GM20431 (cell line): ENCODE results near the gene POFUT1.
"Not testable (repeated sequence)": the region's sequence is repeated elsewhere in the genome, so short reads cannot be mapped to it uniquely, and the experiment has no call there.

ENCODE experiments used
- in situ Hi-C: fragments of 300-500 bp; cut with MseI, MboI; formaldehyde crosslinking; loops from one replicate; pipeline ENCODE4 v1.15.0; 2020; ENCODE audit warnings: low sequenced_read_pairs; ENCODE audit not compliant: unreplicated experiment

Gene POFUT1

DNA sequence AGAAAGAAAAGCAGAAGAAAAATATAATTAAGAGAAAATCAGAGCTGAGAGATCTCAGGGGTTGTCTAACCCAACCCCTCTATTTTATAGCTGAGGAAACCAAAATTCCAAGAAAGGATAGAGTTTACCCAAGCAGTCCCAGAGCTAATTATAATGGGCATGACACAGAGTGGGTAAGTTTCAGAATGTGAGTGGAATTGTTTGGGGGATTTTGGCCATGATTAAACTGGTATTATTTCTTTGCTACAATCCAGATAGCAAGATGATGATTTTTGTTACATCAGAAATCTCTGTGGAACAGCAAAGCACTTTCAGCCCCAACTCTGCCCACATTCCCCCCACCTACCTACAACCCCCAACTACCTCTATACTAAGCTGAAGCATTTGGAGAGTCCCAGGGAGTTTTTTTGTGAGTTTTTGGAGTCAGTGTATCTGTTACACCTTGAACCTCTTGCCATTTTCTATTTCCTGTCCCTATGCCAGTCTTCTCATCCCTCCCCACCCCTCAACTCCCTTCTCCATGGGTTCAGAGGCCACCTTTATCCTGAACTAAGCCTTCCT is 24.7 kb downstream of the POFUT1 start:
- in situ Hi-C loops: no loop called here

DNA sequence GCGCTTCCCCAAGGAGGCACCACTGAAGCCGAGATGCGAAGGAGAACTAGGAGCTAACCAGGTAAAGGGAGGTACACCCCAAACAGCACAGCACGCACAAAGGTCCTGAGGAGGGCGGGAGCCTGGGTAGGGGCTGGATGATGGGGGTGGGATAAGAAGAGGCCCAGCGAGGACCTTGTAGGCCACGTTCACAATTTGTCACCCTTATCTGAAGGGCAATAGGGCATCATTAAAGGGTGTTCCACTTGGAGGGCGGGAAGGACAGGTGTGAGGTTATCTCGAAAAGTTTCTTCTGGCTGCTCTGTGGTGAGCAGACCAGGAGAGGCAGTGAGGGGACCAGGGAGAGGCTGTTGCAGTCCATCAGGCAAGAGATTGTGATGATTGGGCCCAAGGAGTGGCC is 25.6 kb downstream of the POFUT1 start:
- in situ Hi-C loops: no loop called here

DNA sequence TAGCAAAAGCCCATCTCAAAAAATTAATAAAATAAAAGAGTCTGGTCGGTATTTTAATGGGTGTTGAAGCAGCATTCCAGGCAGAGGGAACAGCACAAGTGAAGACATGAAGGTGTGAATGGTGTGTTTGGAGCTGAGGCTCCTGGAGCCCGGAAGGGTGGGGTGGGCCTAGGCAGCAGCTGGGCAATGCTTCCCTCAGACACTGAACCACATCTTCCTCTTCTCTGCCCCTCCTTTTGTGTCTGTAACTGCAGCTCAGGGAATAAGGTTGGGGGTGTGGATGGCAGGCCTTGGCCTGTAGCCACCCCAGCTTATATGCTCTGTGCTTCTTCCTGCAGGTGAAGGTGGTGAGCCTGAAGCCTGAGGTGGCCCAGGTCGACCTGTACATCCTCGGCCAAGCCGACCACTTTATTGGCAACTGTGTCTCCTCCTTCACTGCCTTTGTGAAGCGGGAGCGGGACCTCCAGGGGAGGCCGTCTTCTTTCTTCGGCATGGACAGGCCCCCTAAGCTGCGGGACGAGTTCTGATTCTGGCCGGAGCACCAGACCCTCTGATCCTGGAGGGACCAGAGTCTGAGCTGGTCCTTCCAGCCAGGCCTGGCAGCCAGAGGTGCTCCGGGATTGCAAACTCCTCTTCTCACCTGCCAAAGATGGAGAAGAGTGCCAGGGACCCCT is 26.6 kb downstream of the POFUT1 start:
- in situ Hi-C loops: no loop called here

DNA sequence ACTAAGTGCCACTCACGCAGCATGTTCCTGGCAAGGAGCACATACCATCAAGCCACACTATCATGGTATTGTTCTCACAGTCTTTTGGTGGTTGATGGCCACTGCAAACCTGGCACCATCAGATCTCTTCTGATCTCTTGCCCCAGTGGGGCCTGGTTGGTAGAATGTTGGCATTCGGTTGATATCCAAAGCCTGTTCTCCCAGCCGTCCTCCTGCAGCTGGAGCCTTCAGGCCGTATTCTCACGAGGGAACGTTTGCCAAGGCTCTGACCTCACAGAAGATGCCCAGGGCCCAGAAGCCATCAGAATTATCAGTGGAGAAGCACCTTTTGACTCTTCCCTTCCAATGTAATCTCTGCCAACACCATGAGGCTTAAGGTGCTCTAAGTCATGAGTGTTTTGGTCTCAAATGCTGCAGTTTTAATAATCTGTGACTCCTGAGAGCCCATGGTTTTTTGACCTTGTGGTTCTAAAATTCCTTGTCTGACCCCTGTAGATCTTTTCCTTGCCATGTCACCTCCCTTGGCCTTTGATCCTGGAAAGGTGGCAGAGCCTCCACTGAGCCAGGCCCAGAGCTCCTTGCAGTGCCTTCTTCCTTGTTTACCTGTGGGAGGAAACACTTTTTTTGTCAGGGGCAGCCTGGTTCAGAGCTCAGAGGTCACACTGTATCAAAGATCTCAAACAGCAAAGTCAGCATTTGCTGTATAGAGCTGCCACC is 27.8 kb downstream of the POFUT1 start:
- in situ Hi-C loops: no loop called here

DNA sequence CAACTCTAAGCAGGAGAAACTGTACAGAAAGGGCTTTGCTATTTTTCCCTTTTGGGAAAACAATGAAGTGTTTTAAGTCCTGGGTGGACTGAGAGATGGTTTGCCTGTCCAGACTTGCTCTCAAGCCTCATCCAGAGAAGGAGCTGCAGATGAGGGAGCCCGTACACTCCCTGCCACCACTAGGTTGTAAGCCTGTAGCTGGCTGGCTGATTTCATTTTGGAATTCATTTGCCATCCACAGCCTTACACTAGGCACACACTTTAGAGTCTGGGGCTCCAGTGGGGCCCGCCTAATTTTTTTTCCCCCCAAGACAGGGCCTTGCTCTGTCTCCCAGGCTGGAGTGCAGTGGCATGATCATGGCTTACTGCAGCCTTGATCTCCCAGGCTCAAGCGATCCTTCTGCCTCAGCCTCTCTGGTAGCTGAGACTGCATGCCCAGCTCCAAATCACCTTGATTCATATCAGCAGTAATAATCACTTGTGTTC is 28.4 kb downstream of the POFUT1 start:
- in situ Hi-C loops: no loop called here

DNA sequence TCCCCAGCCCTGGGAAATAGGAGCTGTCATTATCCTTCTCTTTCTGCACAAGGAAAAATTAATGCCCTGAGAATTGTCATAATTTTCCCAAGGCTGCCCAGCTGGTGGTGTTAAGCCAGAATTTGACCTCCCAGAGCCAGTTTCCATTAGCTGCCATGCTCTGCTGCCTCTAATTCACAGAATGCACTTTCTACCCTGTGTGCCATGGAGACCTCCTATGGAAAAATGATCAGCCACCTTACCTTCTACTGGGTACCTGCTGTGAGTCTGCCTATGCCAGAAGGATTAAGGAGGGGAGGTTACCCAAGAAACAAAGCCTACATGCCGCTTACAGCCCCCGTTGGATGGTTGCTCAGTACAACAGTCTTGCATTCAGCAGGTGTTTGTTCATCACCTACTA is 29.1 kb downstream of the POFUT1 start:
- in situ Hi-C loops: no loop called here

DNA sequence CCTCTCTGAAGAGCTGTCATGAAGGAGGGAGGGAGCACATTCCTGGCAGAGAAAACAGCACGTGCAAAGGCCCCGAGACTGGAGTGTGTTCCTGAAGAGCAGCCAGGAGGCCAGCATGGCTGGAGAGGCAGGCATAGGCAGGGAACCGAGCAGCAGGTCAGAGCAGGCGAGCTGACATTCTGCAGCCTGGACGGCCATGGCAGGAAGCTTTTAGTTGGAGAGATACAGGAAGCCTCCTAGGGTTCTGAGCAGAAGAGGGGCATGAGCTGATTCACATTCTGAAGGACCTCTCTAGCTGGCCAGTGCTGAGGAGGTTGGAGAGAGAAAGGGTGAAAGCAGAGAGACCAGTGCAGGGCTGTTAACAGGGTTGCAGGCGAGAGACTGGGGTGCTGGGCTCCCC is 29.7 kb downstream of the POFUT1 start:
- in situ Hi-C loops: no loop called here

DNA sequence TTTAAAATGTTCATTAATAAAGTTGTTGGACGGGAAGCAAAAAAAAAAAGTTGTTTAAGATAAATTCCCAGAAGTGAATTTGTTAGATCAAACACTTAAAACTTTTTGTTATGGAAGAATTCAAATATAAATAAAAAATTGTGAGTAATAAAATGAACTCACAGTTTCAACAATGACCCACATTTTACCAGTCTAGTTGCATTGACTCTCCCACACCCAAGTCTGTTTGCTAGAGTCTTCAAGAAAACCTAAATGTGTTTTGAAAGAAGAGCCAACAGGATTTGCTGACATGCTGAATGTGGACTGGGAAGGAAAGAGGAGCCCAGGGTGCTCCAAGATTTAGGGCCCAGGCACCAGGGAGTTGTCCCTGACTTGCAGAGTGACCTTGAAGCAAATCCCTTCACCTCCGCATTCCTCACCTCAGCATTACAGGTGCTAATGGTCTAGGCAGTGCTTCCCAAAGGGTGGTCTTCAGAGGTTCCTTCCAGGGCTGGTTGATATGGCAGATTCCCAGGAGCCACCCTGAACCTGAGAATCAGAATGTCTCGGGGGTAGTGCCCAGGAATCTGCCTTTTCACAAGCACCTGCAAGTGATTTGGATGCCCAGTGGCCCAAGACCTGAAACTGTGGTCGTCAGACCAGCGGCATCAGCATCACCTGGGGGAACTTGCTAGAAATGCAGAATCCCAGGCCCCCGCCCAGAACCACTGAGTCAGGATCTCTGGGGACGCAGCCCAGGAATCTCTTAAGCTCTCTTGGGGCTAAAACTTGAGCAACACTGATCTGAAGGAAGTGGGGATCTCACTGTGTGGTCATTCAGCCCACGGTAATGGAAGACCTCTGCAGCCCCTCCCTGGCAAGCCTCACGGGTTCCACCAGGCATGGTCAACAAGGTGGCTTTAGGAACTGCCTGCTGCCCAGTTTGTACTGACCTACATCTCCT is 31.1 kb downstream of the POFUT1 start:
- in situ Hi-C loops: no loop called here

DNA sequence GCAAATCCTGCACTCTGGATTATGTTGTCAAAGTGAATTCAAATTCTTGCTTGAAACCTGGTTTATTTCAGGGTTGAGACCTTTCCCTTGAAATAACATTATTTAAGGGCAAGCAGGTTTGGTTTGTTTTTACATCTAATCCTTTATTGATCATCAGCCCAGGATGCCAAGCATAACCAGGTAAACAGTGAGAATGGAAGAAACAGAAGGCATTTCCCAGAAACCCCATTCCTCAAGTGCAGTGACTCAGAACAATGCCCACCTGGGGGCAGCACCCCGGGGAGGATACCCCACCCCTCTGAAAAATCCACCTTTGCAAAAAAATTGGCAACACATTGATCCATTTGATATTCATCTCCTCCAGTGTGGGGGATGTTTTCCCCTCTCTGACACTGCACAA is 32.5 kb downstream of the POFUT1 start:
- in situ Hi-C loops: no loop called here

DNA sequence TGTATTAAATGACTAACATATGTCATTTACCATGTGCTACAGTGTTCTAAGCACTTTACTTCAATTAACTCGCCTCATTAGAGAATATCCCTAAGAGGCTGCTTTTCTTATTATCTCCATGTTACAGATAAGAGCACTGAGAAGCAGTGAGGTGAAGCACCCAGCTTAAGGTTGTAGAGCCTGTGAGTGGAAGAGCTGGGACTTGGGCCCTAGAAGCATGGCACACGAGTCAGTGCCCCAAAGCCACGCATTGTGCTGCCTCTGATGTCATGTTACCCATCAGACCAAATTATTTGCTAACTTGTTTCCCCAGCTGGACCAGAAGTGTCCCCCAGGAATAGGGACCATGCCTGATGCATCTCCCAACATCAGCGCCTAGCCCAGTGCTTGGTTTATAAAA is 34.1 kb downstream of the POFUT1 start:
- in situ Hi-C loops: no loop called here

DNA sequence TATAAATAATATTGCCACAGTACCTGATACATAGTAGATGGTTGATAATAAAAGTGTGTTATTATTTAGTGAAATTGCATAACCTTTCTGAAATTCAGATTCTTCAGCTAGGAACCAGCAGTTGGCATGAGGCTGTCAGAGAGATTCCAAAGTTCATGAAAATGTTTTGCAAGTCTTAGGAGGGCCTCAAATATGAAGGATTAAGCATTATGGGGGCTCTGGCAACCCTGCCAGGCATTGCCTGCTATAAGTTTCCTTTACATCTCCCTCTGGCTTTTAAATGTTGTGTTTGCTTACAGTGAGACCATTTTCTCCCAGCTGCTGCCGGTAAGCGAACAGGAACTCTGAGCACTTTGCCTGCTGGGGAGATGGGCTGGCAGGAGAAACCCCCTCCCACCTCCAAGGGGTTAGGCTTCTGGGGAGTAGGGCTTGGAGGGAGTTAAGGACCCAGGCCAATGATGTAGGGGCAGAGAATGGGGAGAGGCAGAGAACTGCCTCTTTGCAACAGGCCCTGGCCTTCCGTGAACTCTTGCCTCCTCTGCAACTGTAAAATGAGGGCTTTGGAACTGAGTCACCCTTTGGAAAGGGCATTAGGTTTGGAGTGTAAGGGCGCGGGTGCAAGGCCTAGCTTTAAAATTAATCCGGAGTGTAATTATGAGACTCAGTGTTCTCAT is 36.6 kb downstream of the POFUT1 start:
- in situ Hi-C loops: no loop called here

DNA sequence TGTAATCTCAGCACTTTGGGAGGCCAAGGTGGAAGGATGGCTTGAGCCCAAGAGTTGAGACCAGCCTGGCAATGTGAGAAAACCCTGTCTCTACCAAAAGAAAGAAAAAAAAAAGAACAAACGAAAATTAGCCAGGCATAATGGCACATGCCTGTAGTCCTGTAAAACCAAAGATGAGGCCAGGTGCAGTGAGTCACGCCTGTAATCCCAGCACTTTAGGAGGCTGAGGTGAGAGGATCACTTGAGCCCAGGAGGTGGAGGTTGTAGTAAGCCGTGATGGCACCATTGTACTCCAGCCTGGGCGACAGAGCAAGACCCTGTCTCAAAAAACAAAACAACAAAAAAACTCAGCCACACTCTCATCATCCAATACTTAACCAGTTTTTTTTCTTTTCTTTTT is 37.3 kb downstream of the POFUT1 start:
- in situ Hi-C loops: no loop called here

DNA sequence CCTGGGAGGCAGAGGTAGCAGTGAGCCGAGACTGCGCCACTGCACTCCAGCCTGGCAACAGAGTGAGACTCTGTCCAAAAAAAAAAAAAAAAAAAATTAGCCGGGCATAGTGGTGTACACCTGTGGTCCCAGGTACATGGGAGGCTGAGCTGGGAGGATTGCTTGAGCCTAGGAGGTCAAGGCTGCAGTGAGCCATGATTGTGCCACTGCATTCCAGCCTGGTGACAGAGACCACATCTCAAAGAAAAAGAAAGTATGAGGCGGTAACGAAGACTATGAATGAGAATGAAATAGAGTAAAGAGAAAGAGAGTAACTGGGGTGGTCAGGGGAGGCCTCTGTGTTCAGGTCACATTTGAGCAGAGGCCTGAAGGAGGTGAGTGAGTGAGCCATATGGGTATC is 38.5 kb downstream of the POFUT1 start:
- in situ Hi-C loops: not testable (repeated sequence)

DNA sequence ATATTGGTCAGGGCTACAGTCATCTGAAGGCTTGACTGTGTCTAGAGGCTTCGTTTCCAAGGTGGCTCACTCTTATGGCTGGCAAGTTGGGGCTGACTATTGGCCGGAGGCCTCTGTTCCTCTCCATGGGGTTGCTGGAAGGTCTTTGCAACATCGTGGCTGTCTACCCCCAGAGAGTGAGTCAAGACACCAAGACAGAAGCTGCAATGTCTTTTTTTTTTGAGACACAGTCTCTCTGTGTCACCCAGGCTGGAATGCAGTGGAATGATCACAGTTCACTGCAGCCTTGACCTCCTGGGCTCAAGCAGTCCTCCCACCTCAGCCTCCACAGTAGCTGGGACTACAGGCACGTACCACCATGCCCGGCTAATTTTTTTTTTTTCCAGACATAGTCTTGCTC is 40.4 kb downstream of the POFUT1 start:
- in situ Hi-C loops: no loop called here

DNA sequence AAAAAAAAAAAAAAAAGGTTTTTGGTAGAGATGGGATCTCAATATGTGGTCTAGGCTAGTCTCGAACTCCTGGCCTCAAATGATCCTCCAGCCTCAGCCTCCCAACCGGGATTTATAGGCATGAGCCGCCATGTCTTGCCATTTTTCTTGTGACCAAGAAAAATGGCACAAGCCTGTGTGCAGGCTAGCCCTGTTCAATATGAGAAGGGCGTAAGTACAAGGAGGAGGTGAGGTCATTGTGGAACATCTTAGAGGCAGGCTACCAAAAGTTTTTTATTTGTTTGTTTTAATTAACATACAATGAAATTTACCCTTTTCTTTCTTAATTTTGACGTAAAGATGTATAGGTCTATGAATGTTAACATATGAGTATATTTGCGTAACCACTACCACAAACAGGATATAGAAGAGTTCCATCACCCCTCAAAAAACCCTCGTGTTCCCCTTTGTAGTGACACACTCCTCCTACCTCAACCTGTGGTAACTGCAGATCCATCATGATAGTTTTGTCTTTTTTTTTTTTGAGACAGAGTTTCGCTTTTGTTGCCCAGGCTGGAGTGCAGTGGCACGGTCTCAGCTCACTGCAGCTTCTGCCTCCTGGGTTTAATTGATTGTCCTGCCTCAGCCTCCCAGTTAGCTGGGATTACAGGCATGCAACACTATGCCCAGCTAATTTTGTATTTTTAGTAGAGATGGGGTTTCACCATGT is 41.5 kb downstream of the POFUT1 start:
- in situ Hi-C loops: no loop called here

DNA sequence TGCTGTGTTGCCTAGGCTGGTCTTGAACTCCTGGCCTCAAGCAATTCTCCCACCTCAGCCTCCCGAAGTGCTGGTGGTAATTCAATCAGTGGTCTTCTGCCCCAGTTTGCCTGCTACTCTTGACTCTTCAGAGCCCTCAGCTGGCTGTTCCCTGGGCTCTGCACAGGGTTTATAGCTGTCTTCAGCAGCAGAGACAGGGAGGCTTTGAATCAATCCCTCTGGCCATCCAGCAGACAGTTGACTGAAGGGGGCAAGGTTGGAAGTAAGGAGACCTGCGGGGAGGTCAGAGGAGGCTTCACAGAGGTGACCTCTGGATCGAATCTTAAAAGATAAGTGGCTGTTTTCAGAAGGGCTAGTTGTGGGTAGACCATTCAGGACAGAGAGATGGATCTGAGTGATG is 43.8 kb downstream of the POFUT1 start:
- in situ Hi-C loops: no loop called here

DNA sequence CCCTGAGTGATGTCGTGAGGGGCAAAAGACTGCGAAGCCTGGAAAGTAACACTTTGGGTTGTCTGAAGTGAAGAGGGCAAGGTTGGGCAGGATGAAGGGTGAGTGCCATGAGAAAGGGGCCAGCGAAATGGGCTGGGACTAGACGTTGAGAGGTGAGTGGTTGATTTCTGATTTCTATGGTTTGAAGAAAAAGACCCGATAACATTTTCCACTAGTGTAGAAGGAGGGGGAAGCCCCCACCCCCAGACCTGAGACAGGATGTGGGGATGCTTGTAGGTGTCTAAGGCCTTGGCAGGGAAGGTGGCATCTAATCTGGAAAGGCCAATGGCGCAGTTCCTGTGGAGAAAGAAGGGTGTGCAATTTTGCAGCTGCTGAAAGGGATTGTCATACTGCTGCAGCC is 44.5 kb downstream of the POFUT1 start:
- in situ Hi-C loops: no loop called here

DNA sequence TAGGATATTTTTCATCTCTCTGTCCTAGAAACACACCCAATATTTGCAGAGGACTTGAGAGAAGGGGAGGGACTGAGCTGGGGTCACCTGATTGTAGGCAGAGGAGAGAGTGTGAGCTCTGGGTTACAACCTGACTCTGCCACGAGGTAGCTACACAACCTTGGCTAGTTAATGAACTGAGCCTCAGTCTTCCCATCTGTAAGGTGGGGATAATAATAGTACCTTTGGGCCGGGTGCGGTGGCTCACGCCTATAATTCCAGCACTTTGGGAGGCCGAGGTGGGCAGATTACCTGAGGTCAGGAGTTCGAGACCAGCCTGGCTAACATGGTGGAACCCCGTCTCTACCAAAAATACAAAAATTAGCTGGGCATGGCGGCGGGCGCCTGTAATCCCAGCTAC is 53.3 kb downstream of the POFUT1 start:
- in situ Hi-C loops: not testable (repeated sequence)

DNA sequence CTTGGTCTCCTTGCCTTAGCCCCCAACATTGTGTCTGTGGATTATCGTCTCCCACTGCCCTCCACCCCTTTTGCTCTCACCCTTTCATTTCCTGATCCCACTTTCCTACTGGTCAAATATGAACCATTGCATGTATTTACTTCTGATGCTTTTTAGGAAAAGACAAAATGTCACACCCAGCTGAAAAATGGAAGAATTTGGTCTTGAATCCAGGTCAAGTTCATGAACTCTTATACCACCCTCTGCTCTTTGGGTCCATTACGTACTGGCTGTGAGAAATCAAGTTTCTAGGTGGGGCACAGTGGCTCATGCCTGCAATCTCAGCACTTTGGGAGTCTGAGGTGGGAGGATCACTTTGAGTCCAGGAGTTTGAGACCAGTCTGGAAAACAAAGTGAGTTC is 54.0 kb downstream of the POFUT1 start:
- in situ Hi-C loops: no loop called here
